Tibial nerve (tissue), 4 donors: Measurements from ENCODE around the gene SRGAP3.

ENCODE experiments used
- CTCF ChIP-seq, 5 experiments: fragments of 200-600 bp in 3 of 5; fragments of 450-650 bp in 2 of 5; sonication (generic) in 3 of 5; IDR thresholded peaks; one replicate each; pipeline ENCODE4 v1.5.1; 2016 to 2019; ENCODE audit warnings: antibody characterized with exemption in 5 of 5, mild to moderate bottlenecking in 3 of 5, moderate library complexity in 2 of 5
- EP300 ChIP-seq, 2 donors: sonication (generic); formaldehyde crosslinking; IDR thresholded peaks; one replicate each; pipeline ENCODE4 v1.6.1; 2017; ENCODE audit warnings: antibody characterized with exemption in 2 of 2, mild to moderate bottlenecking in 1 of 2

DNA sequence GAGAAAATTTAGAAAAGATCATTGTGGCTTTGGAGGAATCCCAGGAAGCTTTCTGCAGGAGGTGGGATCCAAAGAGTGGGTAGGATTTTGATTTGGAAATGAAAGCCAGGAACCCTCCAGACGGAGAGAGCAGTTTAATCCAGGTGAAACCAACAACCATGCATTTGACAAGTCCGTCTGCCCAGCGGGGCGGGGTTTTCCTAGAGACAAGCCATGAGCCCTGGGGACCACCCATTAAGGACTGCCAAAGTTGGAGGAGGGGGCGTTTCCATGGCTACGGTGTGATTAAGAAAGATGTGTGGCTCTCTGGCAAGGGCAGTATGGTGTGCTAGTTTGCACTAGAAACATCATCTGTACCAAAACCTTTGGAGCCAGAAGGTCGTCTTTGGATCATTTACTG lies 53.4 kb downstream of the SRGAP3 start:
- TF ChIP-seq CTCF (IDR thresholded peaks at IDR 0.05): no peak
- no peak for TF ChIP-seq EP300 (IDR thresholded peaks at IDR 0.05)
